DMS79 (cell line): ENCODE results near the gene STX18.
"Not testable (repeated sequence)": the region's sequence is repeated elsewhere in the genome, so short reads cannot be mapped to it uniquely, and the experiment has no call there.

Source experiments
- DNase-seq: peaks from one replicate; lab custom pipeline; 2025; lab: John Stamatoyannopoulos, UW

STX18 gene

GRCh38 chr4:4479366-4479765 lies 62.5 kb downstream of the STX18 start:
- no peak for DNase-seq

- no peak for DNase-seq
Observed at GRCh38 chr4:4477796-4478195, 64.1 kb downstream of the STX18 start.

- no peak for DNase-seq
Observed at GRCh38 chr4:4477391-4477790, 64.5 kb downstream of the STX18 start.

GRCh38 chr4:4474476-4474875 lies 67.4 kb downstream of the STX18 start:
- DNase-seq, result no peak

- no peak for DNase-seq
Observed at GRCh38 chr4:4472344-4472958, 69.4 kb downstream of the STX18 start.

GRCh38 chr4:4471195-4471594 lies 70.7 kb downstream of the STX18 start:
- DNase-seq, result no peak

- DNase-seq, result no peak
Observed at GRCh38 chr4:4470208-4470607, 71.6 kb downstream of the STX18 start.

- DNase-seq, result not testable (repeated sequence)
Observed at GRCh38 chr4:4465238-4465637, 76.6 kb downstream of the STX18 start.

GRCh38 chr4:4462970-4463369 lies 78.9 kb downstream of the STX18 start:
- no peak for DNase-seq

- DNase-seq, result no peak
Observed at GRCh38 chr4:4461850-4462249, 80.0 kb downstream of the STX18 start.

- DNase-seq, result no peak
Observed at GRCh38 chr4:4461178-4461577, 80.7 kb downstream of the STX18 start.

- DNase-seq, result no peak
Observed at GRCh38 chr4:4460759-4461158, 81.1 kb downstream of the STX18 start.

GRCh38 chr4:4459181-4459580 lies 82.7 kb downstream of the STX18 start:
- DNase-seq, result no peak

GRCh38 chr4:4457803-4458553 lies 83.9 kb downstream of the STX18 start:
- DNase-seq, result no peak

- no peak for DNase-seq
Observed at GRCh38 chr4:4456816-4457578, 84.9 kb downstream of the STX18 start.

- no peak for DNase-seq
Observed at GRCh38 chr4:4456351-4456750, 85.5 kb downstream of the STX18 start.

- DNase-seq, result no peak
Observed at GRCh38 chr4:4455210-4455865, 86.5 kb downstream of the STX18 start.

GRCh38 chr4:4446434-4446833 lies 95.4 kb downstream of the STX18 start:
- DNase-seq, result no peak

GRCh38 chr4:4443821-4444220 lies 98.0 kb downstream of the STX18 start:
- no peak for DNase-seq

- DNase-seq, result no peak
Observed at GRCh38 chr4:4440333-4441061, 101.4 kb downstream of the STX18 start.

GRCh38 chr4:4439782-4440181 lies 102.1 kb downstream of the STX18 start:
- no peak for DNase-seq

- no peak for DNase-seq
Observed at GRCh38 chr4:4438891-4439290, 103.0 kb downstream of the STX18 start.
